Measurements from ENCODE around the gene DLK1.

Gene DLK1

GRCh38 chr14:100736269-100737180 lies 9.8 kb downstream of the DLK1 start:
- no peak for DNase-seq

- DNase-seq, result no peak
Measured at GRCh38 chr14:100737526-100737925, 10.8 kb downstream of the DLK1 start.

- no peak for DNase-seq
Measured at GRCh38 chr14:100738269-100738691, 11.6 kb downstream of the DLK1 start.

GRCh38 chr14:100738704-100739131 lies 12.0 kb downstream of the DLK1 start:
- no peak for DNase-seq

GRCh38 chr14:100739306-100739705 lies 12.6 kb downstream of the DLK1 start:
- DNase-seq, result no peak

- no peak for DNase-seq
Measured at GRCh38 chr14:100740196-100740825, 13.6 kb downstream of the DLK1 start.

- no peak for DNase-seq
Measured at GRCh38 chr14:100740929-100741328, 14.2 kb downstream of the DLK1 start.

GRCh38 chr14:100741966-100742365 lies 15.3 kb downstream of the DLK1 start:
- DNase-seq, result no peak

- no peak for DNase-seq
Measured at GRCh38 chr14:100746326-100746725, 19.6 kb downstream of the DLK1 start.

GRCh38 chr14:100747021-100747586 lies 20.4 kb downstream of the DLK1 start:
- no peak for DNase-seq

GRCh38 chr14:100747736-100748135 lies 21.0 kb downstream of the DLK1 start:
- DNase-seq, result no peak

- DNase-seq, result no peak
Measured at GRCh38 chr14:100748403-100748802, 21.7 kb downstream of the DLK1 start.

GRCh38 chr14:100748944-100749343 lies 22.3 kb downstream of the DLK1 start:
- no peak for DNase-seq

- DNase-seq, result no peak
Measured at GRCh38 chr14:100749967-100750597, 23.4 kb downstream of the DLK1 start.

GRCh38 chr14:100750762-100751699 lies 24.3 kb downstream of the DLK1 start:
- DNase-seq, result no peak

GRCh38 chr14:100754020-100754419 lies 27.3 kb downstream of the DLK1 start:
- no peak for DNase-seq

- no peak for DNase-seq
Measured at GRCh38 chr14:100755649-100756048, 29.0 kb downstream of the DLK1 start.

- no peak for DNase-seq
Measured at GRCh38 chr14:100761481-100761880, 34.8 kb downstream of the DLK1 start.

- no peak for DNase-seq
Measured at GRCh38 chr14:100762089-100762515, 35.4 kb downstream of the DLK1 start.

GRCh38 chr14:100762901-100763300 lies 36.2 kb downstream of the DLK1 start:
- DNase-seq, result no peak

GRCh38 chr14:100764471-100765115 lies 37.9 kb downstream of the DLK1 start:
- no peak for DNase-seq

GRCh38 chr14:100765296-100765695 lies 38.6 kb downstream of the DLK1 start:
- no peak for DNase-seq

Data from NCI-H526 (cell line).